NCI-H226 (cell line): Measurements from ENCODE around the gene MPPED1.

Source experiments
- DNase-seq: peaks from one replicate; pipeline ENCODE4 v3.0.0-alpha.2; 2015

MPPED1 gene

DNA sequence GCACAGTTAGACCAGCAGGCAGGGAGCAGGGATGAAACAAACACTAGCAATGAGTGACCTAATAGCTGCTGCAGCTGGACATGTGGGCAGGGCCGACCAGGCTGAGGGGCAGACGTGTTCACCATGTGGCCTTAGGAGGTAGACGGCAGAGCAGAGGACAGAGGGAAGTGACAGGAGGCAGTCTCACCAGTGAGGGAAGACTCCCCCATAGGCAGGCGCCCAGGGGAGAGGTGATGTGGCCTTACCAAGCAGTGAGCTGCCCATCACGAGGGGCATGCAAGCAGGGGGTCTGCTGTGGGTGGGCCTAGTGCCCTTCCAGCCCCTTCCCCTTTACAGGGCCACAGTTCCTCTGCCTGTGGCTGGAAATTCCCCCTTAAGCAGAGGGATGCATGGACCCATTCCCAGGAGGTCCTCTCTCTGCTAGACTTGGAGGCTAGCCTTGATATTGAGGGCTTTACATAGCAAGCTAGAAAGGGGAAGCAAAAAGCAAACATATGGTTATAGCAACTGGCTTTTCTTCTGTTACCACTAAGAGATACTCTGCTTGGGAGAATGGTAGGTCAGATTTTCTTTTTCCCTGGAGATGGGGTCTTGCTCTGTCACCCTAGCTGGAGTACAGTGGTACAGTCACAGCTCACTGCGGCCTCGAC lies 67.6 kb downstream of the MPPED1 start:
- DNase-seq, result no peak

DNA sequence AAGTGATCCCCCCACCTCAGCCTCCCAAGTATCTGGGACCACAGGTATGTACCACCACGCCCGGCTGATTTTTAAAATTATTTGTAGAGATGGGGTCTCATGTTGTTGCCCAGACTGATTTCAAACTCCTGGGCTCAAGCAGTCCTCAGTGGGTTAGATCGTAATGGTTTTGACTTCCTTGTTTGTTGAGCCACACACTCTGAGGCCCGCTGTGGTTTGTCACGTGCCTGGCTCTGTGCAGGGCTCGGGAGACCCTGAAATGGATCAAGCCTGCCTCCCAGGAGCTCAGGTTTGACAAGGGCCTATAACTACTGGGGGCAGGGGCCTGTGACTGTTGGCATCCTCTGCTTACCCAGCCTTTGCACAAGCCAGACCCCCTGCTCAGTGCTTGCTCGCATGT lies 68.1 kb downstream of the MPPED1 start:
- no peak for DNase-seq

DNA sequence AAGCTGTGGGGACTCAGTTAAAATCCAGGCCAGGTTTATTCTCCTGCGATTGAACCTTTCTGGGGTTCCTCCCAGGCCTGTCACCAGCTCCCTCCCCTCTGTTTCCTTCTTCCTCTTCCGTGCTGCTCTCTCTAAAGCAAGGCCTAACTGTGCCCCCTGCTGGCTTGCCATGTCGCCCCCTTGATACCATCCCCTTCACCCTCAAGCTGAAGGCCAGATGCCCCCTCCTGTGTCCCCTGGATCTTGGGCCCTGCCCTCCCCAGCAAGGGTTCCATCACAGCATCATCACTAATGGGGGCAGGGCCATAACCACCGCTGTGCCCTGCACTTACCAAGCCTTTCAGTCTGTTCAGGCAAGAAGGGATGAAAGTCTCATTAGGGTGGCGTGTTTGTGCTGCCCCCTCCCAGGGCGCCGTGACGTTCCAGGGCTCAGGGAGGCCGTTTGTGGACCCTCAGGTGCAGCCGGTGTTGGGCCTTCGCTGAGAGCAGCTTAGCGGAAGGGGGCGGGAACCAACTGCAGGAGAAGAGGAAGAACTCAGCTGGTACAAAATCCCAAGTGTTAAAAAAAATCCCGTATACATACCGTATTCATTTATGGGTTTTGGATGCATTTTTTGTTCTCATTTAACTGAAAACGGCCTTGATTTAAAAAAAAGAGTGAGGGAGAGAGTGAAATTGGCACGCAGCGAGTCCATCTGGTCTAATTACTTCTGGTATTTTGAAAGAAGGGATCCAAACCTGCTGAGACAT lies 69.9 kb downstream of the MPPED1 start:
- no peak for DNase-seq

DNA sequence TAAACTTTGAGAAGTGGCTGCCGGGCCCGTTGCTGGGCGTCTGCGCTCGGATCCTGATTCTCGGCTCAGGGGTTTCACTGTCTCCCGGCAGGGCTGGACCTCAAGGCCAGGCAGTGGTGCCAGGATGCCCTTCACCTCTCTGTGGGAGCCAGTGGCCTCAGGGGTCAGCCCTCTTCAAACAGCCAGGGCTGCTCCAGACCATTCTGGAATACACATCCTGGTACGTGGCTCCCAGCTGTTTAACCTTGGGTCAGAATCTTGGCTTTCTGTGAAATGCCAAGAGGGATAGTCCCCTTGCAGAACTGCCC lies 70.5 kb downstream of the MPPED1 start:
- DNase-seq, result no peak

DNA sequence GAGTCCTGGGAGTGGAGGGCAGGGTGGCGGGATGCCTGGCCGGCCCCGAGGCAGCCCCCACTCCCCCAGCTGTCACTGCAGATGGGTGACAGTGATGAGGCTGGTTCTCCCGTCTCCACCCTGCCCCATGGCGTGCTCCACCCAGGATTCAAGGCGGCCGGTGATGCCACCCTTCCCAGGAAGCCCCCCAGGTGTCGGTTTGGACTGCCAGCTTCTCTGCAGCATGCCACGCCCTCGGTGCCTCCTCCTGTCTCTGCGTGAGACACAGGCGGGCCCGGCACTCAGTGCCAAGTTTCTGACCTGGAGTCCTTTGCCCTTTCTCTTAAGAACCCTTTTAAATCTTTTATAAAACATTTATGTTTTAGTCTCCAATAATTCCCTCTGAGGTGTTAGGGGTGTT lies 71.5 kb downstream of the MPPED1 start:
- DNase-seq, result no peak

DNA sequence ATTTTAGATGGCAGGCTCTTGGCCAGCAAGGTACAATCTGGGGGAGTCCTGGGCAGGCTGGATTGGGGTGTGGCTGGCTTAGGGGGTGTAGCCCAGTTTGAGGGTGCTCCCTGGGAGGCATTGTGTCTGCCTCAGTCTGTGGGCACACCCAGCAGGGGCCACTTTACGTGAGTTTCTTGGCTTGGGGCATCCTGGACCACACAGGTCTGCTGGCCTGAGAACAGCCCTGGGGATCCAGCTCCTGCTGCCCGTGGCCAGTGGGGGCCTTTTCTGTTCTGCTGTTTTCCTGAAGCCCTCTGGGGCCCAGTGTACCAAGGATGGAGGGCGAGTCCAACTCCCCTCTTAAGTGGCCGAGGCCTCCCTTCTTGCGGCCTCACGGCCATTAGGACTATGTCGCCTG lies 71.9 kb downstream of the MPPED1 start:
- DNase-seq, result no peak

DNA sequence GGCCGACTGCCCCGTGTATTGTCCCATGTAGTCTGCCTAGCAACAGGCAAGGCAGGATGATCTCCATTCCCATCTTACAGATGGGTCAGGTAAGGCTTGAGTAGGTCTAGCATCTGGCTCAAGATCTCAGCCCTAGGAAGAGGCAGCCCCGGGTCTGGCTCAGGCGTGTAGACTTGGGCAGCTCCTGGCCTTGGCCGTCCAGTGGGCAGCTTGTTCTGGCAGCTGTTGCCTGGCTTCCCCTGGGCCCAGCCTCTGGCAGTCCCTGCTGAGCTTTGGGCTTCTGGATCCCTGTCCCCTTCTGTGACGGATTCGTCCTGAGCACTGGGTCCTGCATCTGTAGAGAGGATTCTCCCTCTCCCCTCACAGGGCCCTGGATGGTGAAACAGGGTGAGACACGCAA lies 72.4 kb downstream of the MPPED1 start:
- no peak for DNase-seq

DNA sequence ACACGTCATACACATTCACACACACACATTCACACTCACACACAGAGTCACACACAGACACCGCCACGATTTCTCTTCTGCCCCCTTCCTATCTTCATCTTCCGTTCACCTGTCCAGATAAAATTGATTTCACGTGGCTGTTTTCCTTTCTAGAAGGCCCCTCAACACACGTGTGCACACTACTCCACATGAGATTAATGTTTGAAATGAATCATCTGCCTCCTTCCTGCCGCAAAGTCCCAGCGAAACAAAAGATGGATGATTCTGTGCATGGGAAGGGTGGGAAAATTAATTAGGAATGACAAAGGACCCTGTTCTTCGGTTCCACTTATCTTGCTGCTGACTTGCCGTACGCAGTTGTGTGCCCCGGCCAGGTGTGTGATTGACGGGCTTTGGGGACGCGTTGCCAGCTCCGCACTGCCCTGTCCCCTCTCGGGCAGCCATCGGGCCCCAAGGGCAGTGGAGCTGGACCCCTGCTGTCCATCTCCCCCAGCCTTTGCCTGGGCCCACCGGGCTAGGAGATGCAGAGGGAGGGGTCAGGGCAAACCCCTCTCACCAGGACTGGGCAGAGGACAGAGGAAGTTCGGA lies 73.8 kb downstream of the MPPED1 start:
- no peak for DNase-seq

DNA sequence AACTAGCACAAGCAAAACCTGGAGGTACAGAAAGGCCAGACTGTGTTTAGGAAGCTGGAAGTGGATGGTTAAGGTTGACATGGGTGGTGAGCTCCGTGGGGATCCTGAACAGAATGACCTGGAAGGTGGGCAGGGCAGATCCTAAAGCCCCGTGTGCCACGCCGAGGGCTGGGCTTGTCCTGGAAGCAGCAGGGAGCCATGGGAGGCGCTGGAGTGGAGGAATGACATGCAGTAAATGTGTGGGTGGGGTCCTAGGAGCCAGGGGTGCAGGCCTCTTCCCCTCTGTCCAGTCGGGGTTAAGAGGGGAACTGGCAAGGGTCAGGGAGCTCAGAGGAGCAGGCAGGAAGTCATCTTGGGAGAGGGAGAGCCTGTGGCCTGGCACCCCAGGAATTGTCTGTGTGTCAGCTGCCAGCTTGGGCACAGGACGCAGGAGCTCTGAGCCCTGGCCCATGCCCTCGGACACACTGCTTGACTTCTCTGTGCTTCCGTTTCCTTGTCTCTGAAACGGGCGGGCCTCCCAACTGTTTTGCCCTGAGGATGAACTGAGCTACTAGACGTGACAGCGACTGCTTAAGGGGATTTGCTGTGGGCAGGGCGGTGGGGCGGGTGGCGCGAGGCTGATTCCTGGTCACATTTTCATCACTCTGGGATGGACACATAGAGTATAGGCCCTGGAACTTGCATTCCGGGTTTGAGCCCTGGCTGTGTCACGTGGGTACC lies 75.7 kb downstream of the MPPED1 start:
- no peak for DNase-seq

DNA sequence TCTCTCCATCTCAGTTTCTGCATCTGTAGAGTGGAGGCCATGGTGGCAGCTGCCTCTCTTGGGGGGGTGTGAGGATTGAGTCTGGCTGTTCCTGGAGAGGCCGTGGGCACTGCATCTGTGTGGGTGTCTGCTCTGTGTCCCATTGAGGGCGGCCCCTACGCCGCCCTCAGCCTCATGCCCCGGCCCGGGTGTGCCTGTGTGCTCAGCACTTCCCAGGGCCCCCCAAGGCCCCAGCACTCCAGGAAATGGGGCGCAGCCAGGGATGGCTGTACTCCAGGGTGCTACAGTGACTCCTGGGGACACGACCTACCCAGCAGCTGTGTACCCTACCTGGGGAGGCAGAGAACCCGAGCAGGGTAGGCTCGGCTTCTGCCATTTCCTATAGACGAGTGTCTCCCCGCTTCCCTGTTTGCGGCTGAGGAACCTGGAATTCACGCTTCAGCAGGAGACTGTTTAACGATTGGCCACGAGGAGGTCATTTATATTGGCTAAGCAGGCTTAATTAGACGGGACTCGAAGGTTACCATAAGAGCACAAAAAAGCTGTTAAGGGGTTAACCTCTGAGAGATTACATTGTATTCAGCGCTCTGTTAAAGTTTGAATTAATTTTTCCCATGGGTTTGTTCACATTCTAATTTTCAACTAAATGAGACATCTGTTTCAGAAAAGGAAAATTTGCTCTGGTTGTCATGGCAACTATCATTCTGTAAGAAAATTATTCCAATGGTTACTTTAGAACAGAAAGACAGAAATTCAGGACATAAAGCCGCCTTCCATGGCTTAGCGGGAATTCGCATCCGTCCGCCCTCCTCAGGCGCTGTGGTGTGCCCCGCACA lies 76.4 kb downstream of the MPPED1 start:
- no peak for DNase-seq

DNA sequence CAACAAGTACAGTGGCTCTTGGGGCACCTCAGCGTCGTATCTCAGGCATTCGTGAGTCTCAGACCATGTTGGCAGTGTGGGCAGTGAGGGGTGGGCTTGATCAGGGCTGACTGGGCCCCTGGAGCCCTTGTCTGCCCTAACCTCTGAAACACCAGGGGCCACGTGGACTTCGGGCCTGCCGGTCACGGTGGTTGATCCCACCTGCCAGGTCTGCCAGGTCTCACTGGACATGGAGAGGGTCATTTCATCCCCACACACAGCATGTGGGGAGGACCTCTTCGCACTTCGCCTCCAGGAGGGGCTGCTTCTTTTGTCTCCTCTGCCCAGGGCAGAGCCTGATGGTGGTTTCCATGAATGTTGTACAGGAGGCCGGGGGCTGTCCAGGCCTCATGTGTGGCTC lies 77.1 kb downstream of the MPPED1 start:
- DNase-seq, result no peak

DNA sequence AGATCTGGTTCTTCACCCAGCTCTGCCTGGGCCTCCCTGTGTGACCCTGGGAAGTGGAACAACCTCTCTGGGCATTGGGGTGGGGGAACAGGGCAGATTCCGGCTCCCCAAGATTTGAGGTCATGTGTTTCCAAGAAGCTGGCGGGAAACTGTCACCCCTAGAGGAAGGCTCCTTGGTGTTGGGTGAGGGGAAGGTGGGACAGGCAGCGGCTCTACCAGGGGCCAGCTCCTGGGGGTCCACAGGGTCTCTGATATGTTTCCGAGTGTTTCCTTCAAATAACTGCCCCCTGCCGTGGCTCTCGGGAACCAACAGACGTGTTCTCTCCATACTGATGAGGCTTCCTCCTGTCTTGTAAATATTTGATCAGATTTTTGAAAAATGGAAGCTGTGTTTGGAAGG lies 78.5 kb downstream of the MPPED1 start:
- no peak for DNase-seq

DNA sequence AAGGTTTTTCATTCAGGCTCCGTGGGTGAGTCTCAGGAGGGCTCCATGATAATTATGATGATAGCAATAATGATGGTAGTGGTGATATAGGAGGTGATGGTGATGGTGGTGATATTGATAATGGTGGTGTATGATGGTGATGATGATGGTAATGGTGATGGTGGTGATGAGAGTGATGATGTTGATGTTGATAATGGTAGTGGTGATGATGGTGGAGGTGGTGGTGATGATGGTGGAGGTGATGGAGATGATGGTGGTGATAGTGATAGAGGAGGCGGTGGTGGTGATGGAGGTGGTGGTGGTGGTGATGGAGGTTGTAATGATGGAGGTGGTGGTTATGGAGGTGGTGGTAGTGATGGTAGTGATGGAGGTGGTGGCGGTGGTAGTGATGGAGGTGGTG lies 79.4 kb downstream of the MPPED1 start:
- no peak for DNase-seq

DNA sequence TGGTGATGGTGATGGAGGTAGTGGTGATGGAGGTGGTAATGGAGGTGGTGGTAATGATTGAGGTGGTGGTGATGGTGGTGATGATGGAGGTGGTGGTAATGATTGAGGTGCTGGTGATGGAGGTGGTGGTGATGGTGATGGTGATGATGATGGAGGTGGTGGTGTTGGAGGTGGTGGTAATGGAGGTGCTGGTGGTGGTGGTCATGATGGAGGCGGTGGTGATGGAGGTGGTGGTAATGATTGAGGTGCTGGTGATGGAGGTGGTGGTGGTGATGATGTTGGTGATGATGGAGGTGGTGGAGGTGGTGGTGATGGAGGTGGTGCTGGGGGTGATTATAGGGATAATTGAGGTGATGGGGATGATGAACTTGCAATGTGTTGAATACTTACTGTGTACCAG lies 79.9 kb downstream of the MPPED1 start:
- DNase-seq, result no peak

DNA sequence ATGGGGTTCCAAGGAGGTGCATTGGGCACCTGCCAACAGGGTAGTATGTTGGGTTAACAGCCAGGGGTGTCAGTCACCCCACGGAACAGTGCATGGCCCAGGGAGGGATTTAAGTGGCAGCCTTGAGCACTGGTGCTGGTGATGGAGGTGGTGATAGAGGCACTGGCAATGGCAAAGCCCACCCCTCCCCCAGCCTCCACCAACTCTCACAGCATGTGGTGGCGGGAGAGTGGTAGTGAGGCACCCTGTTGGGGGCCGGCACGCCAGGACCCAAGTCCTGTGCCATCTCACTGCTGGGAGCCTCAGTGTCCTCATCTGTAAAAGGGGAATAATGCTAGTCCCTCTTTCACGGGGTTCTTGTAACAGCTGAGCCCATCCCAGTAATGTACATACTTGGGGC lies 81.5 kb downstream of the MPPED1 start:
- DNase-seq, result no peak

DNA sequence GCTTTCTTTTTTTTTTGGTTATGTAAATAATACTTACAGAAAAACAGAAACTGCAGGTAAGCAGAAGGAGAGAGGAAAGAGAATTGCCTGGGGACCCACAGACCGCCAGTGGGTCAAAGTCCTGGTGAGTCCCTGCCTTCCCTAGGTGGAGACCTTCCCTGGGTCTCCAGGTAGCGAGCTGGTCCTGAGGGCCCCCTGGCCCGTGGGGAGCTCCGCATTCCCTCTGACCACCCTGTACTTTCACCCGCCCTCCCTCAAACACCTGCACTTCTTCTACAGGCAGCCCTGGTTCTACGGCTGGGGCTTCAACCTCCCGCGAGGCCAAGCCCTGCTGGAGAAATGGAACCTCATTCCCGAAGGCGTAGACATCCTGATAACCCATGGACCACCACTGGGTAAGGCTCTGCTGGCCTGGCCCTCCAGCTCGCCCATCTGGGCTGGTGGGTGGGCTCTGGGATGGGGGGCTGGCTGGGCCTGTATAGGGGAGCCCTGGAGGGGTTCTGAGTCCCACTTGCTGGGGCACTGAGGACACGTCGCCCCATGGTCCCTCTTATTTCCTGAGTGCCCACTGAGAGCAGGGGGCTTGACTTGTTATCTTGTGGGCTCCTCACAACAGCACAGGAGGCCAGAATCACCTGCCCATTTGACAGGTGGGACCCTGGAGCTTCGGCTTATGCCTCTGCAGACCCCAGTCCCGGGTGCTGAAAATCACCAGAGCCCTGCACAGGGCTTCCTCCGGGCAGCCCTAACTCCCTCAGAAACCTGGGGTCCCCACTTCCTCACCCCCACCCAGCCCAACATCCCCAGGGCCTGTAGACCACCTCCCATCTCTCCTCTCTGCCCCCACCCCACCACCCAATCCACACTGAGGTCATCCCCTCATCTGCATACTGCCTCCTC lies 86.4 kb downstream of the MPPED1 start:
- no peak for DNase-seq

DNA sequence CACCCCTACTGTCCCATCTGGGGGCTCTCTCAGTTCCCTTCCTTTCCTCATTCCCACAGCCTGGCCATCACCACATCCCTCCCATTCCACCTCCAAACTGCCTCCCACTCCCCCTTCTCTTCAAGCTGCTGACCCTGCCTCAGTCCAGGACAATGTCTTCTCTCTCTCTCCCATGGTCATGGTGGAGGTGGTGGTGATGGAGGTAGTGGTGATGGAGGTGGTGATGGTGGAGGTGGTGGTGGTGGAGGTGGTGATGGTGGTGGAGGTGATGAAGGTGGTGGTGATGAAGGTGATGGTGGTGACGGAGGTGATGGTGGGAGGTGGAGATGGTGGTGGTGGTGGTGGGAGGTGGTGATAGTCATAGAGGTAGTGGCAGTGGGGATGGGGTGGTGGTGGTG lies 87.0 kb downstream of the MPPED1 start:
- no peak for DNase-seq

DNA sequence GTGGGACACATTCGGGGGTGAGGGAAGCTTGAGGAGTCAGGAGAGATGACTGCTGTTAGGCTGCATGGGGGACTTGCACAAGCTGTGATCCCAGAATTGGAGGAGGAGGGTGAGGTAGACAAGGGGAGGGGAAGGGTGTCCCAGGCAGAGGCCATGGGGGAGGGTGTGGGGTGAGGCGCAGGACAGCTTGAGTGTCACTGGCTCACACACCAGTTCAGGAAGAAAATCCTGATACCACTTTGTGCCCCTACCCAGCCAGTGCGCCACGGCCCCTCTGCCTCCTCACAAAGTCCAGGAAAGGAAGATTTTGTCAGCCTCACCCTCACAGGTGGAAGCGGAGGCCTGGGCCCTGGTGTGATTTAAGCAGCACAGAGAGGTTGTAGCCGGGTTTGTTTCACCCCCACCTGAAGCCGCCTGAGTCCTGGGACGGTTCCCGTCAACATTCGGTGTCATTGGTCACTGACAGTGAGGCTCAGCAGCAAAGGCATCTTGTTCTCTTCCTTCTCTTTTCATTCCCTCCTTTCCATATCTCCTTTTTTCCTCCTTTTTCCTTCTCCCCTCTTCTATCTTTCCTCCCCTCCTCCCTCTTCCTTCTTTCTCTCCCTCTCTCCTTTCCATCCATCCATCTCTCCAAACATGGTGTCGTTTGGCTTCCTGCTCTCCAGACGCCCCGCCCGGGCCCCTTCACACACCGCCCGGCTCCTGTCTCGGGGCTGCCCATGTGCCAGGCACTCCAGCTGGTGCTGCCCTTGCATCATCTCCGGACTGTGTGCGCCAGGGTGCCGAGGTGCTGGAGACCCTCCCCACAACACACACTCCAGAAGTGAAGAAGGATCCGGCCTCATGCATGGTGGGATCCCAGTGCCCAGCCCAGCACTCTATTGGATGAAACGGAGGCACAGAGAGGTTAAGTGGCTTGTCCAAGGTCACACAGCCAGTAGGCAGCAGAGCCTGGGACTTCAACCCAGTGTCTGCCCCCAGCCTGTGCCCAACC lies 89.3 kb downstream of the MPPED1 start:
- DNase-seq, result no peak

DNA sequence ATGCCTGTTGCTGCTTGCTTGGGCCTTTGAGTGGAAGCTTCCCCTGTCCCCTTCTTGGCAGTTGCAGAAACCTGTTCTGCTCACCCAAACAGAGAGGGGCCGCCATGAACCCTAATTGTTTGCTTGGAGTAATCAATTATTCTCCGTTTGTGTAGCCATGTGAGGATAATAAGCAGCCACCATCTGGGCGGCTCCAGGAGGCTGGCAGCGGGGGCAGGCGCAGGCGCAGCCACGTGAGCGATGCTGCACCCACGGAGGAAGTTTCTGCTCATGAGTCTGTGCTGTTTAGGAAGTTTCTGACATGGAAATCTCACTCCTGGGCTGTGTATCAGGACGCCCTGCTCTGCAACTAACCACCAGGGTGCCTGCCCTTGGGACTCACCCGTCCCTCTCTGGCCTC lies 90.1 kb downstream of the MPPED1 start:
- no peak for DNase-seq

DNA sequence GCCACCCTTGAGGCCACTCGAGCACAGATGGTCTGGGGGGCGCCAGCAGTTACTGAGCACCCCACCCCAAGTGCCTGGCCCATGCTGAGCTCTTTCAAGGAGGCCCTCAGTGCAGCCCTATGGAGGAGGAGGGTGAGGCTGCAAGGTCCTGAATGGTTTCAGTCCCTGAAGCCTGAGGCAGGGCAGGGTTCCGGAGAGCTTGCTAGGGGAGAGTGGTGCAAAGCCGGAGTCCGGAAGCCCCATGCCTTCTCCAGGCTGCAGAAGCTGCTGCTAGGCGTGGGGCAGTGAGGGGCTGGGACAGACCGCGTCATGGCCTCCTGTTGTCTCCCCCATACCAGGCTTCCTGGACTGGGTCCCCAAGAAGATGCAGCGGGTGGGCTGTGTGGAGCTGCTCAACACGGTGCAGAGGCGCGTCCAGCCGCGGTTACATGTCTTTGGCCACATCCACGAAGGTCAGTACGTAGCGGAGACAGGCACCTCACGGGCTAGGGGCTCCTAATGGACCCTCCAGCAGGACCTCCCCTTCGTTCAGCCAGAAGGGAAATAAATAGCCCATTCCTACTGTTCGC lies 90.6 kb downstream of the MPPED1 start:
- DNase-seq, result no peak
